ENCODE data around the gene ZHX3. TPM values are rescaled to one million over a fixed set of nuclear protein-coding genes. Genes with fewer than 3 reads are reported as not detected.

The ZHX3 gene
- total RNA-seq (2013; cell fraction: nucleolus; rRNA removed) = 12.7 and 15.6 TPM in 2 replicates
- total RNA-seq (2014; rRNA removed) (4.6 and 5.7 TPM in 2 replicates), total RNA-seq (2014; rRNA removed; fragmentation: Illumina TruSeq; extraction: Trizol) (5.3 and 5.4 TPM in 2 replicates), total RNA-seq (2021) (13.3 and 14.0 TPM in 2 replicates), polyA plus RNA-seq (2011; rRNA removed) (4.0 and 5.7 TPM in 2 replicates), polyA plus RNA-seq (2014; fragmentation: Illumina TruSeq; extraction: Trizol) (7.2 and 9.3 TPM in 2 replicates), polyA plus RNA-seq (2014; fragmentation: Nextera tagmentation; extraction: Ambion mirVana) (1 to 10 TPM; 1.3 to 1.4 TPM), polyA plus RNA-seq (2014; rRNA removed) (5.2 and 5.6 TPM in 2 replicates), polyA plus RNA-seq (2016; fragmentation: Nextera tagmentation; extraction: Ambion mirVana) (1 to 10 TPM; 1.5 to 1.7 TPM), polyA minus RNA-seq (2011; rRNA and poly(A)+ RNA removed) (10.5 and 11.8 TPM in 2 replicates), Bru-seq, nascent RNA (percentile 55 among the genes with signal in this experiment), BruChase-seq, experiment 1, labeled RNA remaining after a 6-hour chase (percentile 53 among the genes with signal in this experiment), BruChase-seq, experiment 2, labeled RNA remaining after a 2-hour chase (percentile 53 among the genes with signal in this experiment)
- polyA plus RNA-seq (2011; ENCODE audit: low read depth) = 5.5 TPM
- 4.7 and 5.4 TPM in 2 replicates for polyA plus RNA-seq (2011; cell fraction: cytosol; rRNA removed)
- 4.6 and 7.4 TPM in 2 replicates for polyA plus RNA-seq (2011; cell fraction: nucleus; rRNA removed)
- polyA plus RNA-seq (2012) = 3.0 and 4.0 TPM in 2 replicates
- polyA minus RNA-seq (2011; cell fraction: cytosol; rRNA and poly(A)+ RNA removed) = 2.3 and 3.9 TPM in 2 replicates
- polyA minus RNA-seq (2011; cell fraction: nucleus; rRNA and poly(A)+ RNA removed) = 3.7 and 8.3 TPM in 2 replicates
- long read RNA-seq, experiment 1 = 0 reads
- long read RNA-seq, experiment 2, full-length matches to known transcripts = 1 of 6 reads
- long read RNA-seq, experiment 2, partial matches to known transcripts = 1 of 6 reads
- long read RNA-seq, experiment 2, other reads (novel, unspliced or antisense) = 4 of 6 reads

GRCh38 chr20:41317546-41318270, at the start of gene ZHX3:
Gene ZHX3 (minus strand): TSS chr20:41317731. CDS start chr20:41204916, 112,815 bp downstream.
- ChIA-PET CTCF (interaction anchor here (1.2 kb wide), 1 partner anchor 182 kb away, joined by 3 read pairs; no protein-coding TSS in a partner anchor), RAD21 (ENCODE audit: unreplicated experiment) (interaction anchor here (1.4 kb wide), 1 partner anchor 12 kb away, joined by 3 read pairs; no protein-coding TSS in a partner anchor), POLR2A (interaction anchor here (2.6 kb wide), 1 partner anchor 11 kb away, joined by 10 read pairs; no protein-coding TSS in a partner anchor), SMC1A (ENCODE audit: uncharacterized antibody, unreplicated experiment) (no interaction called here)
- Histone ChIP-seq H3K79me2 (ENCODE audit: control insufficient read depth, insufficient read depth, low read length) (peaks cover 8% of the 10 kb centered on the region), H3K4me1 (ENCODE audit: control insufficient read depth, insufficient read depth, low read length) (peaks cover 3% of the 10 kb centered on the region; the same call in 1 of the 2 replicates), H2AFZ (ENCODE audit: control insufficient read depth, low read depth, low read length) (peak within 1 kb of the TSS; percentile 91), H3K4me2 (ENCODE audit: control insufficient read depth, insufficient read depth) (peak within 1 kb of the TSS; percentile 97), H3K27ac (ENCODE audit: control insufficient read depth, insufficient read depth) (peak within 1 kb of the TSS; percentile 61), H3K27me3 (replicated peaks in 1 of 2; ENCODE audit: control insufficient read depth in 2 of 2, insufficient read depth in 2 of 2, low read length in 1 of 2) (no peaks in the 10 kb centered on the region), H3K9me3 (replicated peaks; ENCODE audit: control insufficient read depth, insufficient read depth, low read length) (no peaks in the 10 kb centered on the region), H4K20me1 (ENCODE audit: control insufficient read depth, insufficient read depth) (no peaks in the 10 kb centered on the region), H3K36me3 (ENCODE audit: control insufficient read depth in 2 of 2, insufficient read depth in 2 of 2, low read length in 1 of 2) (no peaks in the 10 kb centered on the region), H3K4me3 (peak within 1 kb of the TSS; percentile 96), H3K9ac (ENCODE audit: control insufficient read depth, insufficient read depth, low read length) (peak within 1 kb of the TSS; percentile 82)
- ATAC-seq (peak; percentile 99), DNase-seq (ENCODE audit: low read depth, low spot score) (peak; percentile 78), FAIRE-seq (peak; percentile 95)
- no TSS peak for BruUV-seq (replicated peaks)
- intact Hi-C loops (cut with micrococcal nuclease; ENCODE audit: unreplicated experiment) = loop anchor here (5.0 to 10.0 kb wide), 2 partner anchors 180 to 333 kb away; partner anchors contain the start of gene PLCG1
- WGBS (ENCODE audit: insufficient coverage, insufficient replicate concordance, low lambda C conversion rate, missing lambda C conversion rate) = under 1% methylated on average over 21 of the region's 64 CpGs
- in situ Hi-C loops (cut with MboI) = no loop called here
- TF ChIP-seq TBL1XR1 (IDR thresholded peaks at IDR 0.05; ENCODE audit: low read depth, low read length) = 0 out of 2 replicates have a peak, but pooled peaks have one; percentile 49
- TF ChIP-seq BHLHE40 (IDR thresholded peaks at IDR 0.05; ENCODE audit: borderline replicate concordance in 1 of 2, low read depth in 2 of 2, low read length in 1 of 2) = no peak; a peak in 1 of 4 replicates
- TF ChIP-seq ZSCAN29 (IDR thresholded peaks at IDR 0.05) = 0 out of 2 replicates have a peak, but pooled peaks have one; percentile 19
- 0 out of 2 replicates have a peak, but pooled peaks have one; percentile 4 for TF ChIP-seq TCF12 (IDR thresholded peaks at IDR 0.05; ENCODE audit: low read depth, low read length)
- 0 out of 2 replicates have a peak, but pooled peaks have one; percentile 15 for TF ChIP-seq RUNX3 (IDR thresholded peaks at IDR 0.05; ENCODE audit: low read length)
- TF ChIP-seq HDGF (IDR thresholded peaks at IDR 0.05) = no peak
- TF ChIP-seq POLR2A (IDR thresholded peaks at IDR 0.05; ENCODE audit: low read depth, low read length) = peak; percentile 60; the same call in 1 of the 2 replicates
- no peak for TF ChIP-seq SUPT20H (IDR thresholded peaks at IDR 0.05; ENCODE audit: borderline replicate concordance, control insufficient read depth, low read depth, low read length)
- TF ChIP-seq ZBED1 (IDR thresholded peaks at IDR 0.05; ENCODE audit: borderline replicate concordance) = no peak
- 0 out of 2 replicates have a peak, but pooled peaks have one; percentile 39 for TF ChIP-seq LARP7 (IDR thresholded peaks at IDR 0.05)
- TF ChIP-seq BACH1 (IDR thresholded peaks at IDR 0.05; ENCODE audit: borderline replicate concordance) = 0 out of 2 replicates have a peak, but pooled peaks have one; percentile 25
- 0 out of 2 replicates have a peak, but pooled peaks have one; percentile 21 for TF ChIP-seq TCF3 (IDR thresholded peaks at IDR 0.05; ENCODE audit: borderline replicate concordance, insufficient read depth, low read depth, low read length)
- peak; percentile 52; the same call in 1 of the 2 replicates for TF ChIP-seq MAX (IDR thresholded peaks at IDR 0.05; ENCODE audit: low read depth, low read length)
- TF ChIP-seq, protein P1, sequence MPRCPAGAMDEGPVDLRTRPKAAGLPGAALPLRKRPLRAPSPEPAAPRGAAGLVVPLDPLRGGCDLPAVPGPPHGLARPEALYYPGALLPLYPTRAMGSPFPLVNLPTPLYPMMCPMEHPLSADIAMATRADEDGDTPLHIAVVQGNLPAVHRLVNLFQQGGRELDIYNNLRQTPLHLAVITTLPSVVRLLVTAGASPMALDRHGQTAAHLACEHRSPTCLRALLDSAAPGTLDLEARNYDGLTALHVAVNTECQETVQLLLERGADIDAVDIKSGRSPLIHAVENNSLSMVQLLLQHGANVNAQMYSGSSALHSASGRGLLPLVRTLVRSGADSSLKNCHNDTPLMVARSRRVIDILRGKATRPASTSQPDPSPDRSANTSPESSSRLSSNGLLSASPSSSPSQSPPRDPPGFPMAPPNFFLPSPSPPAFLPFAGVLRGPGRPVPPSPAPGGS (IDR thresholded peaks at IDR 0.05; ENCODE audit: borderline replicate concordance, insufficient read depth, low read depth, low read length, poor library complexity, severe bottlenecking) = no peak
- TF ChIP-seq NRF1 (conservative IDR thresholded peaks at IDR 0.05; ENCODE audit: low read depth, low read length) = peak; percentile 82
- no peak for TF ChIP-seq RCOR1 (conservative IDR thresholded peaks at IDR 0.05; ENCODE audit: low read depth, low read length)
- no peak for TF ChIP-seq PAX5 (IDR thresholded peaks at IDR 0.05; ENCODE audit: borderline replicate concordance, low read depth, low read length)
- TF ChIP-seq IKZF2 (IDR thresholded peaks at IDR 0.05) = peak in 1 of 2 experiments; percentile 41; a peak in 2 of 4 replicates
- TF ChIP-seq SREBF1 (IDR thresholded peaks at IDR 0.05; ENCODE audit: low read length) = no peak
- peak; percentile 46; the same call in 1 of the 2 replicates for TF ChIP-seq IKZF1 (conservative IDR thresholded peaks at IDR 0.05)
